ENCODE results near the gene FMNL1.

- TF ChIP-seq CTCF (IDR thresholded peaks at IDR 0.05) (no peak), POLR2A (IDR thresholded peaks at IDR 0.05) (no peak)
Measured at GRCh38 chr17:45236282-45236606, 14.6 kb downstream of the FMNL1 start.
